ENCODE data around the gene ACAN.

Gene ACAN

DNA sequence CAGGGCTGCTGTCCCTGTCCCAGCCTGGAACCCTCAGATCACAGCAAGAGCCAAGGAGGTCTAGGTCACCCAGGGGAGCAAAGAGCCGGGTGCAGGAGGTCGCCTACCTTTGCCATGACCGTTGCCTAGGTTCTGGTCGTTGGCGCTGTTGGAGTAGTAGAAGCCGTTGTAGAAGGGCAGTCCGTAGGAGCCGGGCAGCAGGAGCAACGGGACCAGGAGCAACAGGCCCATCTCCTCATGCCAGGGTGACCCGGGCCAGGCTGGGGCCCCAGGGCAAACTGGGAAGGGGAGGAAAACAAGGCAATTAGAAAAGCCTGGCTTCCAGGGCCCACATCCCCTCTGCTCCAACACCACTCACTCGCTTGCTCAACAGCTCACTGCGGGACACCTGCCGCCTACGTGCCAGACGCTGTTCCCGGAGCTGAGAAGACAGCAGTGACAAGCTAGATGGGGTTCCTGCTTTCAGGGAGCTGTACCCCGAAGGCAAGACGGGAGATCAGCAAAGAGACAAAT lies 83.9 kb downstream of the ACAN start:
- no peaks in the 10 kb centered on the region for H3K9me3 Mint-ChIP-seq
- H3K27ac Mint-ChIP-seq: no peak overlapping the region
- peaks cover 22% of the 10 kb centered on the region for H3K36me3 Mint-ChIP-seq (ENCODE audit: low read depth)
- no peaks in the 10 kb centered on the region for H3K4me1 Mint-ChIP-seq (ENCODE audit: low read depth)
- no peaks in the 10 kb centered on the region for H3K27me3 Mint-ChIP-seq (ENCODE audit: low read depth)
- no peak overlapping the region for H3K4me3 Mint-ChIP-seq
- no peak for DNase-seq (ENCODE audit: low spot score)

GRCh38 chr15:88888719-88889118 lies 85.5 kb downstream of the ACAN start:
- no peaks in the 10 kb centered on the region for H3K9me3 Mint-ChIP-seq
- H3K27ac Mint-ChIP-seq: no peak overlapping the region
- H3K36me3 Mint-ChIP-seq (ENCODE audit: low read depth): peaks cover 18% of the 10 kb centered on the region
- no peak for DNase-seq (ENCODE audit: low spot score)
- H3K4me1 Mint-ChIP-seq (ENCODE audit: low read depth): no peaks in the 10 kb centered on the region
- no peak overlapping the region for H3K4me3 Mint-ChIP-seq
- no peaks in the 10 kb centered on the region for H3K27me3 Mint-ChIP-seq (ENCODE audit: low read depth)

DNA sequence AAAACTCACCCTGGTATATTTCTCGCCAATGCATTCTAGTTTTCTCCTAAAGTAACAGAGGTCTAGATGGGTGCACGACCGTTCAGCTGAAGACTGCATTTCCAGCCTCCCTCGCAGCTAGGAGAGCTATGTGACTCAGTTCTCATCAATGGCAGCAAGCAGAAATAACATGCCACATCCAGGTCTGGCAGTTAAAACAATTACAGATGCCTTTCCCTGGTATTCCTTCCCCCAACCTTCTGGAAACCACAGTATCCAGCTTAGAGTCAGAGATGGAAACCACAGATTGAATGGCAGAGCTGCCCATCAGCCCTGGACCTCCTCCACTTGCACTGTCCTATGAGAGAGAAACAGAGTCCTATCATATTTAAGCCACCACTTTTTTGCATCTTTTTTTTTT lies 87.3 kb downstream of the ACAN start:
- Mint-ChIP-seq H3K27ac (no peak overlapping the region), H3K9me3 (no peaks in the 10 kb centered on the region), H3K4me1 (ENCODE audit: low read depth) (peaks cover 2% of the 10 kb centered on the region), H3K27me3 (ENCODE audit: low read depth) (peaks cover under 1% of the 10 kb centered on the region), H3K36me3 (ENCODE audit: low read depth) (peaks cover 8% of the 10 kb centered on the region), H3K4me3 (no peak overlapping the region)
- no peak for DNase-seq (ENCODE audit: low spot score)

DNA sequence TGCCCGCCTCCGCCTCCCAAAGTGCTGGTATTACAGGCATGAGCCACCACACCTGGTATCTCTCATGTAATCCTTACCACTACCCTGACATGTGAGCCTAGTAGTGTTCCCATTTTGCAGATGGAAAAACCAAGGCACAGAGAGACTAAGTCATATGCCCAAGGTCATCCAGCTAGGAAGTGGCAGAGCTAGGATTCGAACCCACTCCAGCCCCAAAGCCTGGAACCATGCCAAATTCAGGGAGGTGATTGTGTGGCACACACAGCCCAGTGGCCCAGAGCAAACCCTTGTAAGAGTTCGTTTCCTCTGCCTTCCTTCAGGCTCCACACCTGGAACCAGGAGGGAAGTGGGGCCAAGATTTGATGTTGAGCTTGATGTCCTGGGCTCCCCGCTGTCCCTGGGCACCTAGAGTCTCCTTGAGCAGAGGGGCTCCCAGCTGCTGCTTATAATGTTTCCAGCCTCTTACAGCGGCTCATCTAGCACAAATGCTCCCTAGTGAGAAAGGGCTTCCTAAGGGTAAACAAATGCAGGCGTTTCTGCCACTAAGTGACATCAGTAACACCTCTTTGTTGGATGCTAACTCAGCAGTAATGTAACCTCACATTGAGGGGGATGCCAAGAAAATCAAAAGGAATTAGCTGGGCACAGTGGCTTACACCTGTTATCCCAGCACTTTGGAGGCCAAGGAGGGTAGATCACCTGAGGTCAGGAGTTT lies 88.5 kb downstream of the ACAN start:
- Mint-ChIP-seq H3K36me3 (ENCODE audit: low read depth) (peaks cover 8% of the 10 kb centered on the region), H3K4me1 (ENCODE audit: low read depth) (peaks cover 8% of the 10 kb centered on the region), H3K4me3 (no peak overlapping the region), H3K9me3 (no peaks in the 10 kb centered on the region), H3K27me3 (ENCODE audit: low read depth) (peaks cover 2% of the 10 kb centered on the region), H3K27ac (no peak overlapping the region)
- DNase-seq (ENCODE audit: low spot score): no peak

DNA sequence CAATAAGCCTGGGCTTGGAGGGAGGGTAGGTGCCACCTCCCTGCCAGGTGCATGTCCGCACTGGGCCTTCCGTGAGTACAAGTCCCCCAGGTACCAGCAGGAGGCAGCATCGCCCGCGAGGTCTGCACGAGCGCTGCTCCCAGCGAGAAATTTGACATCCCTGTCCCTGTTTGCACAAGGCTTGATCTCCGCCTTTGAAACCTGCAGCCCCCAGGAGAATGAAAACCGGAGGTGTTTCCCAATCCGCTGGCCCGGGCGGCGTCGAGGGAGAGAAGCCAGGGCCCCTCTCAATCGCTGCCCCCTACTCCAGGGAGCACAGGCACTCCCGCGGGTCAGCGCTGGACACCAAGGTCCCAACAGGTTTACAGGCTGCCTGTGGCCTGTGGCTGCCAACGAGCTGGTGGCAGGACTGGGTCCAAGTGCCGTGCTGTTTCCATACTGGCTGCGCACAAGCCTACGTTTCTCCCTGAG lies 91.1 kb downstream of the ACAN start:
- DNase-seq (ENCODE audit: low spot score): peak; percentile 69
- Mint-ChIP-seq H3K36me3 (ENCODE audit: low read depth) (peaks cover 4% of the 10 kb centered on the region), H3K27me3 (ENCODE audit: low read depth) (peaks cover 2% of the 10 kb centered on the region), H3K4me1 (ENCODE audit: low read depth) (peaks cover 17% of the 10 kb centered on the region), H3K27ac (peak overlapping the region; percentile 26), H3K4me3 (peak overlapping the region; percentile 90), H3K9me3 (no peaks in the 10 kb centered on the region)

- Mint-ChIP-seq H3K27ac (peak within 1 kb of the TSS; percentile 78), H3K27me3 (ENCODE audit: low read depth) (peaks cover 2% of the 10 kb centered on the region), H3K4me1 (ENCODE audit: low read depth) (peaks cover 17% of the 10 kb centered on the region), H3K36me3 (ENCODE audit: low read depth) (peaks cover 1% of the 10 kb centered on the region), H3K4me3 (peak within 1 kb of the TSS; percentile 90), H3K9me3 (no peaks in the 10 kb centered on the region)
- peak; percentile 59 for DNase-seq (ENCODE audit: low spot score)
Observed at GRCh38 chr15:88894819-88895767, 91.9 kb downstream of the ACAN start, which contains the start of gene HAPLN3. HAPLN3 (minus strand) TSS chr15:88895544; CDS start chr15:88887298, 8,246 bp downstream.

GRCh38 chr15:88896333-88897033 lies 93.2 kb downstream of the ACAN start:
- peaks cover 17% of the 10 kb centered on the region for H3K4me1 Mint-ChIP-seq (ENCODE audit: low read depth)
- peak overlapping the region; percentile 68 for H3K27ac Mint-ChIP-seq
- H3K4me3 Mint-ChIP-seq: peak overlapping the region; percentile 61
- peaks cover 1% of the 10 kb centered on the region for H3K36me3 Mint-ChIP-seq (ENCODE audit: low read depth)
- no peaks in the 10 kb centered on the region for H3K9me3 Mint-ChIP-seq
- DNase-seq (ENCODE audit: low spot score): no peak
- H3K27me3 Mint-ChIP-seq (ENCODE audit: low read depth): peaks cover 2% of the 10 kb centered on the region

DNA sequence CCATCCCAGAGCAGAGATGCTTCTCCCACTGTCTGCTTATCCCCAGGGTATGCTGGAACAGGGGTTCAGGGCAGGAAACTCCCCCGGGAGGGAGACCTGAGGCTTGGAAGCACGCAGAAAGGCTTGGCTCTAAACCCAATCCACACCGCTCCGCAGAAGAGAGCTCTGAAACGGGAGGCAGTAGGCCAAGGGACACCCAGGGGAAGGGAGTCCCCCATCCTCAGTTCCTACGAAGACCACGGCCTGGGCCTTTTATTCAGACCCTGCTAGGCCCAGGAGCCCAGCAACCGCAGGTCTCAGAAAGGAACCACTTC lies 93.9 kb downstream of the ACAN start:
- H3K27me3 Mint-ChIP-seq (ENCODE audit: low read depth): peaks cover 2% of the 10 kb centered on the region
- H3K9me3 Mint-ChIP-seq: no peaks in the 10 kb centered on the region
- H3K36me3 Mint-ChIP-seq (ENCODE audit: low read depth): peaks cover 3% of the 10 kb centered on the region
- peaks cover 19% of the 10 kb centered on the region for H3K4me1 Mint-ChIP-seq (ENCODE audit: low read depth)
- DNase-seq (ENCODE audit: low spot score): no peak
- no peak overlapping the region for H3K4me3 Mint-ChIP-seq
- no peak overlapping the region for H3K27ac Mint-ChIP-seq

DNA sequence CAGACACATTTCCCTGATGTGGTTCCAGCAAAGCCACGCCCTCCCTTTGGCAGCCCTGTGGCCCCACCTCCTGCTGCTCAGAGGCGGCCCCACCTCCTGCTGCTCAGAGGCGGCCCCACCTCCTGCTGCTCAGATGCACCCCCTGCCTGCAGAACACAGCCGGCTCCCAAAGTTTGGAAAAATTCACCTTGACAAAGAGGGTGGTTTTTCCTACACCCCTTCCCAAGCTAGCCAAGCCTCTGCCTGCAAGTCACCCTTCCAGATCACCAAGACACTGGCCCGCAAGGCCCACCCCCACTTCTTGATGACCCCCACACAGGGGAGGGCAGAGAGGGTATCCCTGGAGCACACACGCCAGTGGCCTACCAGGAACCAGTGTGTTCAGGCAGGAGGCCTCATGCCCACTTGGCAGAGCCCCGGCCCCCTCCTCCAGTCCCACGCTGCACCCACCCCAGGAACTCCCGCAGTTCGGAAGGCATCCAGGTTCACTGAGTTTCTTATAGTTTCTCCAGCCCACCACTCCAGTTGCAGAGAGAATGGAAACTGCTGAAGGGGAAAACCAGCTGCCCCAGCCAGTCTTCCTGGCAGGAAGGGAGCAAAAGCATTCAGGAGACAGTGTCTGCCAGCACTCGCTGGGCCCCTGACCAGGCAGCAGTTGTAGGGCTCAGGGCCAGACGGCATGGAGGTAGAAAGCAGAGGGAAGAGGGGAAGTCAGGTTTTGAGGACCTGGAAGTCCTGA lies 94.4 kb downstream of the ACAN start:
- peak; percentile 76 for DNase-seq (ENCODE audit: low spot score)
- H3K27me3 Mint-ChIP-seq (ENCODE audit: low read depth): peaks cover 2% of the 10 kb centered on the region
- no peaks in the 10 kb centered on the region for H3K9me3 Mint-ChIP-seq
- H3K27ac Mint-ChIP-seq: no peak overlapping the region
- H3K4me1 Mint-ChIP-seq (ENCODE audit: low read depth): peaks cover 20% of the 10 kb centered on the region
- peaks cover 3% of the 10 kb centered on the region for H3K36me3 Mint-ChIP-seq (ENCODE audit: low read depth)
- H3K4me3 Mint-ChIP-seq: no peak overlapping the region

DNA sequence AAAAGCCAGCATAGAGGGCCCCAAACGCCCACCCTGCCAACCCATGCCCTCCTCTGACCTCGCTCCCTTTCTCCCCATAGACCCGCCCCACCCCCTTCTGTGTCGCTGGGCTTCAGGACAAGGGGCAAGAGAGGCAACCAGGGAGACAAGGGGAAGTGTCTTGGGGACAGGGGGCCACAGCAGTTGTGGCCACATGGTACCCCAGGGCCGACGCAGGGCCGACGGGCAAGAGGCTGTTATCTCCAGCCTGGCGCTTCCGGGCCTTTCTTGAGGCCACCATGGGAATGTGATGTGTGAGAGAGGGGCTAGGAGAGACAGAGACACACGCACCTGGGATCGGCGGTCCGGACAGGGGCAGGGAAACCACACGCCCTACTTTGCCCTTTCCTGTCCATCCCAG lies 95.5 kb downstream of the ACAN start:
- peaks cover 3% of the 10 kb centered on the region for H3K36me3 Mint-ChIP-seq (ENCODE audit: low read depth)
- H3K4me1 Mint-ChIP-seq (ENCODE audit: low read depth): peaks cover 20% of the 10 kb centered on the region
- no peak overlapping the region for H3K4me3 Mint-ChIP-seq
- no peak for DNase-seq (ENCODE audit: low spot score)
- no peak overlapping the region for H3K27ac Mint-ChIP-seq
- peaks cover 2% of the 10 kb centered on the region for H3K27me3 Mint-ChIP-seq (ENCODE audit: low read depth)
- no peaks in the 10 kb centered on the region for H3K9me3 Mint-ChIP-seq

GRCh38 chr15:88899251-88899650 lies 96.0 kb downstream of the ACAN start:
- Mint-ChIP-seq H3K27ac (no peak overlapping the region), H3K27me3 (ENCODE audit: low read depth) (peaks cover 2% of the 10 kb centered on the region), H3K4me1 (ENCODE audit: low read depth) (peaks cover 25% of the 10 kb centered on the region), H3K36me3 (ENCODE audit: low read depth) (peaks cover 8% of the 10 kb centered on the region), H3K4me3 (no peak overlapping the region), H3K9me3 (no peaks in the 10 kb centered on the region)
- DNase-seq (ENCODE audit: low spot score): no peak

DNA sequence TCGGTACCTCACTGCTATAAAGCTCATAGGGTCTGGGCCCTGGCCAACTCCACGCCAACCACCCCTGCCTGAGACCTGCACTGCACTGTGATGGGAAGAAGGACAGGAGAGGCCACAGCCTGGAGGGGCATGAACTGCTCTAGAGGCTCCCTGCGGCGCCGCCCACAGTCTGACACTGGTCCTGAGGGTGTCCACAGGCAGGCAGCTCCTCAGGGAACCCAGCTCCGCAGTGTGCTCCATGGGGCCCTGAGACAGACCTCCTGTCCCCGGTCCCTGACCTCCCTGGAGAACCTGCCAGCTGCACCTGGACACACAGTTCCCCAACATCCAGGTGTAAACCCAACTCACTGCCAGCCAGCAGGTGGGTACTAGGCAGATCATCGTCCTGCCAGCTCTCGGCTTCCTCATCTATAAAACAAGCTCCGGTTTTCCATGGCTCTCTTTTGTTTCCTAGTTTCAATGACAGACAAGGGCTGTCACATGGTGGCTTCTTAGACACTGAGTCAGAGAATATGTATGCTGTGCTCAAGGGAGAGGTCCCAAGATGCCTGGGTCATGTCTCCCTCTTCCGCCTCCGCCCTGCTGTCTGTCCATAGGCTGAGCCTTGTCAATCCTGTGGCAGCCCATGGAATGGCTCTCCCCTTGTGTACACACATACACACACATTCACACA lies 97.2 kb downstream of the ACAN start:
- peaks cover 8% of the 10 kb centered on the region for H3K36me3 Mint-ChIP-seq (ENCODE audit: low read depth)
- peaks cover 36% of the 10 kb centered on the region for H3K4me1 Mint-ChIP-seq (ENCODE audit: low read depth)
- H3K4me3 Mint-ChIP-seq: no peak overlapping the region
- H3K27ac Mint-ChIP-seq: no peak overlapping the region
- H3K9me3 Mint-ChIP-seq: no peaks in the 10 kb centered on the region
- peaks cover 1% of the 10 kb centered on the region for H3K27me3 Mint-ChIP-seq (ENCODE audit: low read depth)
- no peak for DNase-seq (ENCODE audit: low spot score)

GRCh38 chr15:88900982-88901418 lies 97.8 kb downstream of the ACAN start:
- Mint-ChIP-seq H3K27me3 (ENCODE audit: low read depth) (no peaks in the 10 kb centered on the region), H3K27ac (peak overlapping the region; percentile 1), H3K9me3 (no peaks in the 10 kb centered on the region), H3K4me1 (ENCODE audit: low read depth) (peaks cover 35% of the 10 kb centered on the region), H3K4me3 (no peak overlapping the region), H3K36me3 (ENCODE audit: low read depth) (peaks cover 8% of the 10 kb centered on the region)
- DNase-seq (ENCODE audit: low spot score): no peak
